Prostate gland (tissue), 2 donors: ENCODE data around the gene TPSG1. TPM values are rescaled to one million over a fixed set of nuclear protein-coding genes. Genes with fewer than 3 reads are reported as not detected.
"Not testable (repeated sequence)": the region's sequence is repeated elsewhere in the genome, so short reads cannot be mapped to it uniquely, and the experiment has no call there.

Experiments
- DNase-seq: peaks from one replicate; pipeline ENCODE4 v3.0.0-alpha.2; 2019; ENCODE audit warnings: low spot score
- H3K27ac ChIP-seq, 2 donors: fragments of 200-600 bp; sonication (generic); 2 replicates each; pipeline ENCODE4 v1.5.1; 2017 to 2019
- H3K27me3 ChIP-seq: fragments of 200-600 bp; sonication (generic); replicated peaks from 2 replicates; pipeline ENCODE4 v1.5.1; 2019; ENCODE audit not compliant: insufficient read depth
- H3K36me3 ChIP-seq, 2 donors: fragments of 200-600 bp; sonication (generic); 1 replicate in 1 of 2; 2 replicates in 1 of 2; pipeline versions ENCODE4 v1.5.1 to v1.8.1; 2017 to 2019
- H3K4me1 ChIP-seq: fragments of 200-600 bp; sonication (generic); replicated peaks from 2 replicates; pipeline ENCODE4 v1.5.1; 2019
- H3K4me3 ChIP-seq, 2 donors: fragments of 200-600 bp; sonication (generic); 2 replicates each; pipeline ENCODE4 v1.5.1; 2017 to 2019
- H3K9me3 ChIP-seq: fragments of 200-600 bp; sonication (generic); 2 replicates; pipeline ENCODE4 v1.5.1; 2017
- POLR2A ChIP-seq: fragments of 450-650 bp; IDR thresholded peaks from one replicate; pipeline ENCODE4 v1.6.1; 2016; ENCODE audit warnings: antibody characterized with exemption, mild to moderate bottlenecking
- POLR2AphosphoS5 ChIP-seq: sonication (generic); formaldehyde crosslinking; IDR thresholded peaks from one replicate; pipeline ENCODE4 v1.6.1; 2017; ENCODE audit warnings: antibody characterized with exemption
- WGBS: methylation state at CpG from one replicate; pipeline ENCODE4 v1.1.5; 2018; 5-methylcytosine and 5-hydroxymethylcytosine counted together
- intact Hi-C: fragments of 100-400 bp; cut with DNase I; formaldehyde crosslinking; loops from one replicate; pipeline ENCODE4 v1.14.2; 2022
- total RNA-seq, 2 donors: library from RNA; depleted of rRNA; stranded (reverse); fragments of >200 nt; gene quantifications; one replicate each; pipeline ENCODE4 v1.1.0, GENCODE V29; 2016
- TF ChIP-seq, protein P1 (sequence below), 4 experiments: fragments of 200-600 bp in 2 of 4; fragments of 450-650 bp in 2 of 4; sonication (generic) in 2 of 4; IDR thresholded peaks; 1 replicate in 3 of 4; 2 replicates in 1 of 4; pipeline ENCODE4 v1.5.1; 2016 to 2019; ENCODE audit warnings: antibody characterized with exemption in 4 of 4, mild to moderate bottlenecking in 2 of 4, moderate library complexity in 2 of 4

The TPSG1 gene
- total RNA-seq, 2 donors from 2014 or later = not detected

DNA sequence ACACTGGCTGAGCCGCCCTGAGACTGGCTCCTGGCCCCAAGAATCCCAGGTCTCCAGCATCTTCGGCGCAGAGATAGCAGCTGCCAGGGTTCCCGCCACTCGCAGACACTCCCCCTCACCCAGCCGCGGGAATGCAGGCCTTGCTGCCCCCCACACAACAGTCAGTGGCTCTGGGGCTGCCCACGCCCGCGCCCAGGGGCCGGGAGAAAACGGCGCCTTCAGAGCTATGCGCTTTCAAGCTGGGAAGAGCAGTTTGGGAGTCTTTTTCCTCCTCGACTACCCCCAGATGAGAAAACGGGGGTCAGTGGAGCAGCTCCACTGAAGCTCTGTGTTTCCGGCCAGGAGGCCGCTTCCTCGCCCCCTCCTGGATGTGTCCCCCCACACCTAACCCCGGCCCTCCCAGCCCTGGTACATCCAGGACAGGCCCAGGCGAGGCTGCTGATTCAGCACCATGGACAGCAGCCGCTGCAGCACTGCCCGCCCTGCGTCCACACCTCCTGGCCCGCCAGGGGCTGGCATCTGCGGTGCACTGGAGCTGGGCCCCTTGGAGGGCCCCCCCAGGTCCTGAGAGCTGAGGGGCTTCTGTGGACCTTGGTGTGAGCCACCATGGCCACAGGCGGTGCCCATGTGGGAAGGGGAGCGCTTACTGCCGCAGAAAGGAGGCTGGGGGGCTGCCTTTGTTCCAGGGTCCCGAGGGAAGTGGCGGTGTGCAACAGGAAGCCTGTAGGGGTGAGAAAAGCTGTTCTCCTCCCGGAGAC, 36.5 kb downstream of the TPSG1 start:
- WGBS = 52% methylated on average over 28 of the region's 32 CpGs
- intact Hi-C loops = no loop called here
- Histone ChIP-seq H3K27me3 (no peaks in the 10 kb centered on the region), H3K4me3 (no peak overlapping the region), H3K9me3 (no peaks in the 10 kb centered on the region), H3K27ac (no peak overlapping the region), H3K36me3 (no peaks in the 10 kb centered on the region), H3K4me1 (no peaks in the 10 kb centered on the region)
- peak; percentile 32 for DNase-seq
- TF ChIP-seq, protein P1, sequence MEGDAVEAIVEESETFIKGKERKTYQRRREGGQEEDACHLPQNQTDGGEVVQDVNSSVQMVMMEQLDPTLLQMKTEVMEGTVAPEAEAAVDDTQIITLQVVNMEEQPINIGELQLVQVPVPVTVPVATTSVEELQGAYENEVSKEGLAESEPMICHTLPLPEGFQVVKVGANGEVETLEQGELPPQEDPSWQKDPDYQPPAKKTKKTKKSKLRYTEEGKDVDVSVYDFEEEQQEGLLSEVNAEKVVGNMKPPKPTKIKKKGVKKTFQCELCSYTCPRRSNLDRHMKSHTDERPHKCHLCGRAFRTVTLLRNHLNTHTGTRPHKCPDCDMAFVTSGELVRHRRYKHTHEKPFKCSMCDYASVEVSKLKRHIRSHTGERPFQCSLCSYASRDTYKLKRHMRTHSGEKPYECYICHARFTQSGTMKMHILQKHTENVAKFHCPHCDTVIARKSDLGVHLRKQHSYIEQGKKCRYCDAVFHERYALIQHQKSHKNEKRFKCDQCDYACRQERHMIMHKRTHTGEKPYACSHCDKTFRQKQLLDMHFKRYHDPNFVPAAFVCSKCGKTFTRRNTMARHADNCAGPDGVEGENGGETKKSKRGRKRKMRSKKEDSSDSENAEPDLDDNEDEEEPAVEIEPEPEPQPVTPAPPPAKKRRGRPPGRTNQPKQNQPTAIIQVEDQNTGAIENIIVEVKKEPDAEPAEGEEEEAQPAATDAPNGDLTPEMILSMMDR (IDR thresholded peaks at IDR 0.05) = peak in 1 of 4 experiments; percentile 9
- TF ChIP-seq POLR2AphosphoS5 (no peak), POLR2A (no peak)

DNA sequence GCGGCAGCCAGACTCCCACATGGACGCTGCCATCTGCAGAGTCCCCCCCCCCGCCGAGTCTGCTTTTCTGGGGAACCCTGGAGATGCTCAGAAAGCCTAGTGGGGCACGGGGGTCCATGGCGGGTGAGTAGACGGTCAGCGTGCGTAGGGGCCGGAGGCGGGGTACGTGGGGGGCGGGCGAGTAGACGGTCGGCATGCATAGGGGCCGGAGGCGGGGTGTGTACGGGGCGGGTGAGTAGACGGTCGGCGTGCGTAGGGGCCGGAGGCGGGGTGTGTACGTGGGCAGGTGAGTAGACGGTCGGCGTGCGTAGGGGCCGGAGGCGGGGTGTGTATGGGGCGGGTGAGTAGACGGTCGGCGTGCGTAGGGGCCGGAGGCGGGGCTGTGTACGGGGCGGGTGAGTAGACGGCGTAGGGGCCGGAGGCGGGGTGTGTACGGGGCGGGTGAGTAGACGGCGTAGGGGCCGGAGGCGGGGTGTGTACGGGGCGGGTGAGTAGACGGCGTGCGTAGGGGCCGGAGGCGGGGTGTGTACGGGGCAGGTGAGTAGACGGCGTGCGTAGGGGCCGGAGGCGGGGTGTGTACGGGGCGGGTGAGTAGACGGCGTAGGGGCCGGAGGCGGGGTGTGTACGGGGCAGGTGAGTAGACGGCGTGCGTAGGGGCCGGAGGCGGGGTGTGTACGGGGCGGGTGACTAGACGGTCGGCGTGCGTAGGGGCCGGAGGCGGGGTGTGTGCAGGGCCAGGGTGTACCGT, 39.4 kb downstream of the TPSG1 start:
- H3K9me3 ChIP-seq, H3K36me3 ChIP-seq, H3K4me3 ChIP-seq, intact Hi-C loops, H3K4me1 ChIP-seq, H3K27me3 ChIP-seq, DNase-seq, H3K27ac ChIP-seq: not testable (repeated sequence)
- WGBS = 90% methylated on average over 64 of the region's 86 CpGs

DNA sequence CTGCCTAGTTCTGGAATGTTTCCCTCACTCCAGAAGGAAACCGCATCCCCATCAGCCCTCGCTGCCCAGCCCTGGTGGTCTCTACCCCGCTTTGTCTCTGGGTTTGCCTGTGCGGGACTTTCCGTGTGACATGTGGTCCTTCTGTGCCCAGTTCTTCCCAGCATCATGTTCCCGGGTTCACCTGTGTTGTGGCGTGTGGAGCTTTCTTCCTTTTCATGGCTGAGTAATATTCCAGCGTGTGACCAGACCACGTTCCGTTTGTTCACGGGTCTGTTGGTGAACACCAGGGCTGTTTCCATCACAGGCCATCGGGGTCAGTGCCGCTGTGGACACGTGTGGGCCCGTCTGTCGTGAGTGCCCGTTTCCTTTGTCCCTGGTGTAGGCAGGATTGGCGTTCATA, 40.1 kb downstream of the TPSG1 start:
- H3K4me3 ChIP-seq = no peak overlapping the region
- intact Hi-C loops = no loop called here
- H3K9me3 ChIP-seq = no peaks in the 10 kb centered on the region
- no peaks in the 10 kb centered on the region for H3K36me3 ChIP-seq
- DNase-seq = no peak
- no peaks in the 10 kb centered on the region for H3K4me1 ChIP-seq
- WGBS = 97% methylated on average over 18 of the region's 18 CpGs
- H3K27ac ChIP-seq = no peak overlapping the region
- no peaks in the 10 kb centered on the region for H3K27me3 ChIP-seq
- TF ChIP-seq, protein P1 (IDR thresholded peaks at IDR 0.05) = no peak

DNA sequence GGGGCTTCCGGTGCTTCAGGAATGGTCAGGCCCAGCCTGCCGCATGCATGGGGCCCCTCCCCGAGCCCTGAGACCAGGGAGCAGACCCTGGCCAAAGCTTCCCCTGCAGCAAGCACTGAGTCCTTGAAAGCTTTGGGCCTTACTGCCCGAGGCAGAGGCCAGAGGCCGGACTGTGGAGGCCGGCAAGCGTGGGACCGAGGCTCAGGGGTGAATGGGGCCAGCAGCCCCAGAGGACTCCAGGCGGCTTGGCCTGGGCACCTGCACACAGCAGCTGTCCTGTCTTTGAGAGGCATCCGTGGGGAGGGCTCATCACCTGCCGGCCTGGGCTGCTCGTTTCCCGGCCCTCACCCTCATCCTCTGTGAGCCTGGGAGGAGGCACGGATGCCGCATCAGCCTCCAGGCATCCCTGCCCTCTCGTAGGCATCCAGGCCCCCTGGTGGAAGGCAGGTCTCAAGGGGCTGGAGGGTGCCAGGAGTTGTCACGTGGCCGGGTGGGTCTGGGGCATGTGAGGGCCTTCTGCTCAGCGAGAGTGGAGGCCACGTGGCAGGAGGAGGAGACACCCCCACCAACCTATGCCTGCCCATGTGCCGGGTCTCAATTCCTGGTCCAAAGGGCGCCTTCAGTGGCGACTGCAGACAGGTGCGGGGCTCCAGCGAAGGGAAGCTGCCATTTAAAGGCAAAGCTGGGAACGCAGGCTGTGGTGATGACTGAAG, 40.8 kb downstream of the TPSG1 start:
- DNase-seq = no peak
- TF ChIP-seq, protein P1 (IDR thresholded peaks at IDR 0.05) = no peak
- TF ChIP-seq POLR2AphosphoS5 = no peak
- TF ChIP-seq POLR2A = no peak
- Histone ChIP-seq H3K9me3 (no peaks in the 10 kb centered on the region), H3K4me1 (no peaks in the 10 kb centered on the region), H3K4me3 (no peak overlapping the region), H3K27ac (no peak overlapping the region), H3K36me3 (no peaks in the 10 kb centered on the region), H3K27me3 (no peaks in the 10 kb centered on the region)
- 75% methylated on average over 26 of the region's 26 CpGs for WGBS
- intact Hi-C loops = no loop called here
